Fibroblast of skin of scalp (primary cell): ENCODE data around the gene RAP2B.
A peak's percentile ranks its signal among the peaks of the same experiment; 100 is the strongest.
"Not testable (repeated sequence)": the region's sequence is repeated elsewhere in the genome, so short reads cannot be mapped to it uniquely, and the experiment has no call there.

Source experiments
- DNase-seq: peaks from one replicate; pipeline ENCODE4 v3.0.0-alpha.2; 2013

Gene RAP2B

GRCh38 chr3:153160451-153161137, 1.4 kb upstream of the RAP2B start:
- DNase-seq = peak; percentile 88

- peak; percentile 100 for DNase-seq
Measured at GRCh38 chr3:153161138-153161713, 800 bp upstream of the RAP2B start.

- peak; percentile 36 for DNase-seq
Measured at GRCh38 chr3:153162513-153163392, 727 bp downstream of the RAP2B start.

- peak; percentile 48 for DNase-seq
Measured at GRCh38 chr3:153163393-153163724, 1.3 kb downstream of the RAP2B start.

DNA sequence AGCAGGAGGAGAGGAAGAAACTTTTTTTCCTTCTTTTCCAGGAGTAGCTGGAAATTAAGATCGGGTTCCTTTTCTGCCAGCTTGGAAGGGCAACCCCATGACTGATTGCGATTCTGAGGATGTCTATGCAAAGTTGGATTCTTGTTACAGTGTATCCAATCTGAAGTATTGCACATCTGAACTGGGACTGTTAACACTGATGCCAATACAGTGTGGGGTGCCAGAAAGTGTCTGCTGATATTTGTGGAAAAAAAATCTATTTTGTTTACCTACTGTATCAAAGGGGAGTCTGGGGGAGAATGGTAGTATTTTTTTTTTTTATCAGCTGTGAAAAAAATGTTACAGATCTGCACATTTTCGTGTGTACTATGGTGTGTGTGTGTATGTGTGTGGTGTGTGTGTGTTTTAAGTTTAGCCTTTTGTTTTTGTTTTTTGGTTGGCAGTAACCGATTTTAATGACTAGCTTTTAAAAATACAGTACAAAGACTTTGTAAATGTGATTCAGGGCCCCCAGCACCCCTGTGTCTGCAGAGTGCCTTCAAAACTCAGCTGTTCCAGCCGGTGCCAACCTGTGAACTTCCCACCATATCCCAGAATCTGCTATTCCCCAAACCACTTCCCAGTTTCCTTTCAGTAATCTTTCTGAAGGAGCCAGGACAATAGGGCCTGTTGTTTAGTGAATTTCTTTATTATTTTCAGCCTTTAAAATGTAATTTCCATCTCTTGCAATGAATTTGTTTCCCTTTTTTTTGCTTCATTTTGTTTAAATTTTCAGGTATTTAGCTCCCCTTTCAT, 1.9 kb downstream of the RAP2B start:
- DNase-seq = no peak

- DNase-seq = no peak
Measured at GRCh38 chr3:153165261-153165681, 3.2 kb downstream of the RAP2B start.

GRCh38 chr3:153166206-153166605, 4.2 kb downstream of the RAP2B start:
- DNase-seq = no peak

- DNase-seq = no peak
Measured at GRCh38 chr3:153166796-153167195, 4.8 kb downstream of the RAP2B start.

- peak; percentile 37 for DNase-seq
Measured at GRCh38 chr3:153169793-153170383, 7.9 kb downstream of the RAP2B start.

- no peak for DNase-seq
Measured at GRCh38 chr3:153171256-153171655, 9.2 kb downstream of the RAP2B start.

DNA sequence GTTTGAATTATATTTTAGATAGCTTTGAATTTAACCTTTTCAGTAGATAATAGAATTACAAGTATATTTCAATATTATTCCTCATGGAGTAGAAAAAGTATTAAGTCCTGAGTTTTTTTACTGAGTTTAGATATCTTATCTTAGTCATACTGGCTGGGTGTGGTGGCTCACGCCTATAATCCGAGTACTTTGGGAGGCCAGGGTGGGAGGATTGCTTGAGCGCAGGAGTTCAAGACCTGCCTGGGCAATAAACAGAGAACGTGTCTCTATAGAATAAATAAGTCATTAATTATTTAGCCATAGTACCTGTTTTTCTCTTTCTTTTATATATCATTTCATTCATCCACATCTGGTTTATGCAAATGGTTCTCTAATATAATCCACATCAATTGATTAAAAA, 9.9 kb downstream of the RAP2B start:
- no peak for DNase-seq

GRCh38 chr3:153172796-153173757, 11.1 kb downstream of the RAP2B start:
- no peak for DNase-seq

DNA sequence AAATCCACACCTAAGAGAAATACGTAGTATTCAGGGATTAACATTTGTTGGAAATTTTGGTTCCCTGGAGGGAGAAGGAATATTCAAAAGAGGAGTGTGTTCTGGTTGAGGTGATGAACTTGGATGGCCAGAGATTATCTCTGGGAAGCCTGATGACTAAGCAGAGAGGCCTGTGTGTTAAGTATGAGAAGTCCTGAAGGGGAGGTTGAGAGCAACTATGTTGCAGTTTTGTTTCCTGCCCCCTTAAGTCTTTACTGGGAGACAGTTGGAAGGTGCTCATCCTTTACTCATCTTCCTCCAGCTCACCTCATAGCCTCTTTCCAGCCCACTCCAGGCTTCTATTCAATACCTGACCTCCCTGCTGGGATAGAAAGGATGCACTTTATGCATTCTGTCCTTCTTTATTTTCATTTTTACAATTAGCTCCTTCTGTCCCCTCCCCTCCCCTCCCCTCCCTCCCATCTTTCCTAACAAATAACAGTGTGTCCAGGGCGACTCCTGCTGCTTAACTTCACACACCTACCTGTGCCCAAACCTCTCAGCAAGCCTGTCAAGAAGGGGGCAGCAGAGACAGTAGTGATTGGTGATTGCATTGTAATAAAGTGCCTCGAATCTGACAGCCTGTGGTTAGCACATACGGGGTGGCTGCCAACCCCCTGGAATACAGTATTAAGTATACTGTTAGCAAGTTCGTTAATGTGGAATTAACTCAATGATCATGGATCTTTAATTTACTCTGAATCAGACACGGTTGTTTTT, 11.9 kb downstream of the RAP2B start:
- DNase-seq = peak; percentile 57

GRCh38 chr3:153176197-153176596, 14.2 kb downstream of the RAP2B start:
- DNase-seq = no peak

GRCh38 chr3:153180860-153181372, 18.9 kb downstream of the RAP2B start:
- no peak for DNase-seq

DNA sequence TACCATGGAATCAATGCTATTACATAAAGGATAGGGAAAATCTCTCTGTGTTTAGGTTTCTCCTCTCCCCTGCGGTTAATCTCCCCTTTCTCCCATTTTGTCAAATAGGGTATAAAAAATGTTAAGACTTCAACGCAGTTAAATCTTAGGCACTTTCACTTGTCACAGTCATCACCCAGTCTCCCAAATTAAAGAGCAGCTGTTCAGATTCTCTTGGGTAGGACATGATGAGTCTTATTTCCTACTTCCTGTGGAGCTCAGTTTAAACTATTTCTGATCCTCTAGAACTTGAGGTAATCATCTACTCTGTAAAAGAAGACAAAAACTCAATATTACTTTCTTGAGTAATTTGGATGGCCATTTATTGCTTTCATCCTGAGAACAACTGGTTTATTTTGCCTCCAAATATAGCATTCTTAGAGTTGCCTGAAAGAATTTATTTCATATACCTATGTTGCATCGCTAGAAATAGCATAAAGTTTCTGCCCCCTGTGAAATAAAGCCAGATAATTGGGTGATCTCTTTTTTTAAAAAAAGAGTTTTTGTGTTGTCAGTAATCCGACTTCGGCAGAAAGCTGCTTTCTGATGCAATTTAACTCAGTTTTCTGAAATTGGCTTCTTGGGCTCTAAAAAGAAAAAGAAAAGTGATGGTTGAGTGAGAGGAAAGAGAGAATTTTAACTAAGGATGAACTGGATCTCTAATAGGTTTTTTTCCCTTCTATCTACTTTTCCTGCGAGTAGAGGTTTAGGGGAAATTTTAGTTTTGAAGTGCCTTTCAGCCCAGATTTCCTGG, 20.7 kb downstream of the RAP2B start:
- peak; percentile 29 for DNase-seq

- no peak for DNase-seq
Measured at GRCh38 chr3:153190923-153191322, 28.9 kb downstream of the RAP2B start.

GRCh38 chr3:153192327-153192726, 30.3 kb downstream of the RAP2B start:
- DNase-seq = no peak

DNA sequence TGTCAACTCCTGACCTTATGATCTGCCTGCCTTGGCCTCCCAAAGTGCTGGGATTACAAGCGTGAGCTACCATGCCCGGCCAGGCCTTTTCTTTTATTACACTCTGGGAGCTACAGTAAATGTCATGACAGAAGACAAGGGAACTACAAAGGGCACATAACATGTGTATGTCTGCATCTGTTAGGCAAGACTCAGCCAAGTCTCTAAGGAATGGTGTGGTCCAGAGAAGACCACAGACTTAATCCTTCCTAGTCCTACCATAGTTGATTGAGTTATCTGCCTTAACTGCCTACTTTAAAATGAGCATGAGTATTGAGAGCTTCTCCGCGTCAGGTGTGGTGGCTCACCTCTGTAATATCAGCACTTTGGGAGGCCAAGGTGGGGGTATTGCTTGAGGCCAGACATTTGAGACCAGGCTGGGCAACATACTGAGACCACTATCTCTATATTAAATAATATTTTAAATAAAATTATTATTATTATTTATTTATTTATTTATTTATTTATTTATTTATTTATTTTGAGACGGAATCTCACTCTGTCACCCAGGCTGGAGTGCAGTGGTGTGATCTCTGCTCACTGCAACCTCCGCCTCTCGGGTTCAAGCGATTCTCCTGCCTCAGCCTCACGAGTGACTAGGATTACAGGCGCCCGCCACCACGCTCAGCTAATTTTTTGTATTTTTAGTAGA, 31.9 kb downstream of the RAP2B start:
- not testable (repeated sequence) for DNase-seq
